ENCODE results near the gene ST3GAL4. TPM values are rescaled to one million over a fixed set of nuclear protein-coding genes. Genes with fewer than 3 reads are reported as not detected.

ST3GAL4 gene
- total RNA-seq, 1 donor from 2014 or later = 36.5 TPM

Other genes starting within 250 kb of the ST3GAL4 start
- 40.7 TPM for gene RPUSD4, start 144.0 kb upstream of the ST3GAL4 start, total RNA-seq
- gene FAM118B, start 143.9 kb upstream of the ST3GAL4 start, total RNA-seq = 22.2 TPM
- 57.4 TPM for gene SRPRA, start 86.8 kb upstream of the ST3GAL4 start, total RNA-seq
- 30.3 TPM for gene FOXRED1, start 86.5 kb upstream of the ST3GAL4 start, total RNA-seq
- gene TIRAP, start 72.6 kb upstream of the ST3GAL4 start, total RNA-seq = 7.2 TPM
- gene DCPS, start 51.6 kb upstream of the ST3GAL4 start, total RNA-seq = 10.7 TPM

Data from Right ventricle myocardium superior (tissue), 1 donor.